RWPE2 (cell line): Measurements from ENCODE around the gene SEPTIN3.

Experiments used
- ATAC-seq: fragments of 200-7000 bp; cut with Tn5 transposase; 3 replicates; pipeline ENCODE4 v1.9.1; 2021; ENCODE audit warnings: low read depth
- DNase-seq: peaks from one replicate; pipeline ENCODE4 v3.0.0-alpha.2; 2020; ENCODE audit warnings: low spot score
- H3K27ac ChIP-seq: fragments of 450-650 bp; 2 replicates; pipeline ENCODE4 v1.5.1; 2017; ENCODE audit warnings: mild to moderate bottlenecking; ENCODE audit not compliant: poor library complexity, severe bottlenecking
- H3K27me3 ChIP-seq: fragments of 250-450 bp; sonication (Bioruptor Pico); 2 replicates; pipeline ENCODE4 v1.5.1; 2021; ENCODE audit warnings: mild to moderate bottlenecking, moderate library complexity; ENCODE audit not compliant: insufficient read depth, poor library complexity, severe bottlenecking
- H3K36me3 ChIP-seq: fragments of 250-450 bp; sonication (Bioruptor Pico); 2 replicates; pipeline ENCODE4 v1.5.1; 2020; ENCODE audit warnings: low read depth, mild to moderate bottlenecking, moderate library complexity
- H3K4me1 ChIP-seq: fragments of 250-450 bp; sonication (Bioruptor Pico); 2 replicates; pipeline ENCODE4 v1.5.1; 2021; ENCODE audit warnings: mild to moderate bottlenecking, moderate library complexity; ENCODE audit not compliant: insufficient read depth, poor library complexity, severe bottlenecking
- H3K4me3 ChIP-seq: fragments of 250-450 bp; sonication (Bioruptor Pico); 2 replicates; pipeline ENCODE4 v1.5.1; 2021; ENCODE audit warnings: mild to moderate bottlenecking, moderate library complexity; ENCODE audit not compliant: severe bottlenecking
- H3K9me3 ChIP-seq: fragments of 250-450 bp; sonication (Bioruptor Pico); 2 replicates; pipeline ENCODE4 v1.5.1; 2021; ENCODE audit warnings: mild to moderate bottlenecking, moderate library complexity; ENCODE audit not compliant: severe bottlenecking
- CTCF ChIP-seq: fragments of 450-650 bp; IDR thresholded peaks from one replicate; pipeline ENCODE4 v1.5.1; 2017; ENCODE audit warnings: mild to moderate bottlenecking, moderate library complexity; ENCODE audit not compliant: poor library complexity, severe bottlenecking

Gene SEPTIN3

GRCh38 chr22:41982865-41983264 is 13.6 kb downstream of the SEPTIN3 start:
- no peaks in the 10 kb centered on the region for H3K9me3 ChIP-seq
- no peak overlapping the region for H3K27ac ChIP-seq
- TF ChIP-seq CTCF = no peak
- DNase-seq = no peak
- H3K27me3 ChIP-seq = peaks cover under 1% of the 10 kb centered on the region
- no peaks in the 10 kb centered on the region for H3K36me3 ChIP-seq
- no peaks in the 10 kb centered on the region for H3K4me1 ChIP-seq
- H3K4me3 ChIP-seq = no peak overlapping the region
- no peak for ATAC-seq

GRCh38 chr22:41983513-41984405 is 14.5 kb downstream of the SEPTIN3 start:
- no peak overlapping the region for H3K4me3 ChIP-seq
- no peaks in the 10 kb centered on the region for H3K9me3 ChIP-seq
- H3K4me1 ChIP-seq = no peaks in the 10 kb centered on the region
- ATAC-seq (no peak; the same call in 2 of the 3 replicates), DNase-seq (no peak)
- TF ChIP-seq CTCF = no peak
- H3K27ac ChIP-seq = no peak overlapping the region
- no peaks in the 10 kb centered on the region for H3K36me3 ChIP-seq
- H3K27me3 ChIP-seq = no peaks in the 10 kb centered on the region

- no peaks in the 10 kb centered on the region for H3K36me3 ChIP-seq
- no peaks in the 10 kb centered on the region for H3K27me3 ChIP-seq
- no peak for ATAC-seq
- no peak for TF ChIP-seq CTCF
- H3K4me3 ChIP-seq = no peak overlapping the region
- no peak for DNase-seq
- H3K4me1 ChIP-seq = no peaks in the 10 kb centered on the region
- no peak overlapping the region for H3K27ac ChIP-seq
- no peaks in the 10 kb centered on the region for H3K9me3 ChIP-seq
Observed at GRCh38 chr22:41987276-41987675, 18.0 kb downstream of the SEPTIN3 start.

- no peak for ATAC-seq
- Histone ChIP-seq H3K27ac (no peak overlapping the region), H3K4me1 (no peaks in the 10 kb centered on the region), H3K4me3 (no peak overlapping the region), H3K9me3 (no peaks in the 10 kb centered on the region), H3K27me3 (no peaks in the 10 kb centered on the region), H3K36me3 (no peaks in the 10 kb centered on the region)
- DNase-seq = no peak
- TF ChIP-seq CTCF = no peak
Observed at GRCh38 chr22:41989246-41989645, 20.0 kb downstream of the SEPTIN3 start.

- no peak for TF ChIP-seq CTCF
- H3K27me3 ChIP-seq = no peaks in the 10 kb centered on the region
Observed at GRCh38 chr22:41991111-41991510, 21.9 kb downstream of the SEPTIN3 start.

More at GRCh38 chr22:41991111-41991510, 21.9 kb downstream of the SEPTIN3 start:
- ATAC-seq = no peak
- Histone ChIP-seq H3K27ac (no peak overlapping the region), H3K9me3 (no peaks in the 10 kb centered on the region), H3K4me3 (no peak overlapping the region), H3K4me1 (no peaks in the 10 kb centered on the region), H3K36me3 (no peaks in the 10 kb centered on the region)
- DNase-seq = no peak
